NAMALWA (cell line): ENCODE measurements around the gene RERE.

Experiments used
- DNase-seq: peaks from one replicate; pipeline ENCODE4 v3.0.0-alpha.2; 2015; ENCODE audit warnings: low spot score

RERE gene

DNA sequence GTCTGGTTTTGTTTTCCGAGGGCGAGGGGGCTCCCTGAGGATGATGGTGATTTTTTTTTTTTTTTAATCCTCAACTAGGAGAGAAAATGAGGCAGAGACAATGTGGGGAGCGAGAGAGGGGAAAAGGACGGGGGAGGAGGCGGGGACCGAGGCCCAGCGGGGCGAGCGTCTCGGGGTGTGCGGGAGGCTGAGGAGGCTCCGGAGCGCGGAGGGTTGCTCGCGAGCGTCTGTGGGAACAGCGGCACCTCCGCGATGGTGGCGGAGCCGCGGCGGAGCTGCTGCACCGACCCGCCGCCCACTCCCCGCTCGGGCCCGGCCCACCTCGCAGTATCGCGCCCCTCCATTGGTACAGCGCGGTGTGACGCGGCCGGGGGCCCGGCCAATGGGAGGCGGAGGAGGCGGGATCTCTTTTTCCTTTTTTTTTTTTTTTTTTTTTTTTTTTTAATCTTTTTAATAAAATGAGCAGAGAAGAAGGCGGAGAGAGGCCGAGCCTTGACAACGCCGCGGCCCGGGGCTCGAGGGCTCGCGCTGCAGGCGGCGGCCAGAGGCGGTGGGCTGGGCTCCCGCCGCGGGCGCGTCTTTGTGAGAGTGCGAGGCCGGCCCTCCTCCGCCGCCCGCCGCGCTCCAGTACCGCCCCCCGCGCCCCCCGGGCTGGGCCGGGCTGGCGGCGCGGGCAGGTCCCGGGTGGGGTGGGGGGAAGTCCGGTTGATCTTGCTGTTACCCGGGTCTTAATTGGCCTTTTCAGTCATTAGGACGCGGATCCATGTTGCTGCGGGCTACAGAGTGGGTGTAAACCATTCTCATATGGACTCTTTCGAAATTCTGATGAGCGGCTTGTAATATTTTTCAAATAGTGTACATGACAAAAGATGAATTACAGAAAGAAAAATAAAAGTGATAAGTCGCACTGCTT lies at the start of gene RERE:
RERE (minus strand) TSS at position 229 of the 913 bp plus-strand sequence.
- DNase-seq, result peak; percentile 98

DNA sequence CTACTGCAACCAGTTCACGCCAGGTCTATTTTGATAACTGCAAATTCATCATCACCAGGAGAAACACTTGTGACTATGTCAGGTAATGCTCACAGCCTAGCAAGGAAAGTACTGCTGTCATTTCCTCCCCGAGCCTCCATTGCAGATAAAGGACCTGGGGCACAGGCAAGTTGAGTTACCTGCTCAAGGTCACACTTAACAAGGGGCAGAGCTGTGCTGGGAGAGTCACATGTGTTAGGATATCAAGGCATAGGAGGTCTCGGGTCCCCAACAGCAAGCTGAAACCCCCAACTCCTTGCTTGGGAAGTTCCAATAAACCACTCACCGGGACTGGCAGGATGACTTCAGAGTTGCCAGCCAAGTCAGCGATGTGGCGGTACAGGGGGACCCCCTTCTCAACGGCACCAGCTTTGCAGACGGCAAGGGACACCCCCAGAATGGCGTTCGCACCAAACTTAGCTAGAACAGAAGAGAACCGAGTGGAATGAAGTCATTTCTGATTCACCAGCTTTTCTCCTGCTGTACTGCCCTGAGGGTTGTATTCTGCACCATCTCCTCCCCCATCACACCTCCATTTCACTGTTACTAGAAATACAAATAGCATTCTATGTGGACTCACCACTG lies 49.5 kb upstream of the RERE start:
- no peak for DNase-seq

DNA sequence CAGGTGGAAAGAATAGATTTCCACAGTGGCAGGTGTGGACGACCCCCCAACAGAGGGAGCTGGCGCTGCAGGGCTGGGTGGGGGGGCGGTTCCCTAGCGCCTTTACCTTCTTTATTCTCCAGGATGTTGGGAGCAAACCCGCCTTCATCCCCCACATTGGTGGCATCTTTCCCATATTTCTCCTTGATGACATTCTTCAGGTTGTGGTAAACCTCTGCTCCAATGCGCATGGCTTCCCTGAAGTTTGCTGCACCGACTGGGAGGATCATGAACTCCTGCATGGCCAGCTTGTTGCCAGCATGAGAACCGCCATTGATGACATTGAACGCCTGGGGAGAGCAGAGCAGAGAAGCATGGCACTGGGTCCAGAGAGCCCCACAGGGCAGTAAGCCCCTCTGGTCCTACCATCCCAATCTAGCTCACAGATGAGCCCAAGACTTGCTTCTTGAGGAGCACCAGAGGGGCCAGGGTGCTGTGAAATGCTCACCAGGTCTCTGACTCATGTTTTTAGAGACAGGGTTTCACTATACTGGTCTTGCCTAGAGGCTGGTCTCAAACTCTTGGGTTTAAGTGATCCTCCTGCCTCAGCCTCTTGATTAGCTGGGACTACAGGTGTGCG lies 48.8 kb upstream of the RERE start:
- no peak for DNase-seq

DNA sequence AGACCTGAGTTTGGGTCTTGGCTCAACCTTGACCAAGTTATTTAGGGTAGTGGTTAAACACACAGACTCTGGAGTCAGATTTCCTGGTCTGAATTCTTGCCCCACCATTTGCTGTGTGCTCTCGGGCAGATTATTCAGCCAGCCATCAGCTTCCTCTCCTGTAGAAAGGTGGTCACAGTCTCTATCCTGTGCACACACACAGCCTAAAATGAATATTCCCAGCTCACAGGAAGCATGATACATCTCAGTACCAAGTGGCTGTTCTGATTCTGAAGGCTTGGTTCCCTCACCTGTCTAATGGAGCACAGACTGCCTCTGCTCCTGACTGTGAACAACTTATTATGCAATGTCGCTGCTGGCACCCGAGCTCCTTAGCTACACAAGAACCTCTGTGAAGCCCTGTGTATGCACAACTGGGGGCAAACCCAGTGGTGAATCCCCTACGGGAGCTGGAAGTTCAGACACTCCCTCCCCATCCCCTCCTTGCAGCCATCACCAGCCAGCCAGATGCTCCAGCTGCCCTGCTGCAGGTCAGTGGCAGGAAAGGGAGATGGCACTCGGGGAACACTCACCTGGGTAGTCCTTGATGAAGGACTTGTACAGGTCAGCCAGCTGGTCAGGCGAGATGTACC lies 47.4 kb upstream of the RERE start:
- DNase-seq, result no peak

DNA sequence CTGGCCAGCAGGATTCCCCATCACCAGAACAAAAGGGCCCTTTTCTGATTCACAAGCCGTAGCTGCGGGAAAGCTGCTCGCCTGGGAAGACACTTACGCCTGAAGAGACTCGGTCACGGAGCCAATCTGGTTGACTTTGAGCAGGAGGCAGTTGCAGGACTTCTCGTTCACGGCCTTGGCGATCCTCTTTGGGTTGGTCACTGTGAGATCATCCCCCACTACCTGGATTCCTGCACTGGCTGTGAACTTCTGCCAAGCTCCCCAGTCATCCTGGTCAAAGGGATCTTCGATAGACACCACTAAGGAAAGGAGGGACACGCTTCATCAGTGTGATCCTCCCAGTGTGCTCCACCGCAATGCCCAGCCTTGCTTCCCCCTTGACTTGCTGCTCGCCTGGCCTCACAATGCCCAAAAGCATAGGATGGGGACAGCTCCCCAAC lies 46.4 kb upstream of the RERE start:
- DNase-seq, result no peak

DNA sequence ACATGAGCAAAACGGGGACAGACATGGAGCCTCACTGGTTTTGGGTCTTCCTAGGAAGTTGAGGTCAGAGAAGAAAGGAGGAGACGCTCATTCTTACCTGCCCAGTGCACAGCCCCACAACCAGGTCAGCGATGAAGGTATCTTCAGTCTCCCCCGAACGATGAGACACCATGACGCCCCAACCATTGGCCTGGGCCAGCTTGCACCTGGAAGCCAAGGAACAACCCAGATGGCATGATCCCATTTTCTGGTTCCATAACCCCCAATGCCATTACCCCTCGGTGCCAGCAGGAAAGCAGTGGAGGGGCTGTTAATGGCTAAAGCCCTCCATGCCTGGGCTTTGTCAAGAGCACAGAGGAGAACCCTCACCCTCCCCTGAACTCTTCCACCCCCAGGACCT lies 45.7 kb upstream of the RERE start:
- no peak for DNase-seq

DNA sequence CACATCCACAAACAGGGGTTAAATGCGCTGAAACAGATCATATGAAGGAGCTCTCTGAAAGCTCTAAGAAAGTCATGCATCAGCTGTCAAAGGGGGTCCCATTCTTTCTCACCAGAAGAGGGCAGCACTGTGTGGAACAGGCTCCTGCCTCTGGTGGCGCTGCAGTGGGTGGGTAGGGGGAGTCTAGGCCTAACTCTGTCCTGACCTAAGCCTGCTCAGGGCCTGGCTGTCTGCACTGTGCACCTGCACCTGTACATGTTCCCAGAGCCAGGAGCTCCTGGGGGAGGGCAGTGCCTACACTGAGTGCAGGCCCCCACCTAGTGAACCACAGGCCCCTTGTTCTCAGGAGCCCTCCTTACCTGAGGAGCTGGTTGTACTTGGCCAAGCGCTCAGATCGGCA lies 45.1 kb upstream of the RERE start:
- peak; percentile 85 for DNase-seq

DNA sequence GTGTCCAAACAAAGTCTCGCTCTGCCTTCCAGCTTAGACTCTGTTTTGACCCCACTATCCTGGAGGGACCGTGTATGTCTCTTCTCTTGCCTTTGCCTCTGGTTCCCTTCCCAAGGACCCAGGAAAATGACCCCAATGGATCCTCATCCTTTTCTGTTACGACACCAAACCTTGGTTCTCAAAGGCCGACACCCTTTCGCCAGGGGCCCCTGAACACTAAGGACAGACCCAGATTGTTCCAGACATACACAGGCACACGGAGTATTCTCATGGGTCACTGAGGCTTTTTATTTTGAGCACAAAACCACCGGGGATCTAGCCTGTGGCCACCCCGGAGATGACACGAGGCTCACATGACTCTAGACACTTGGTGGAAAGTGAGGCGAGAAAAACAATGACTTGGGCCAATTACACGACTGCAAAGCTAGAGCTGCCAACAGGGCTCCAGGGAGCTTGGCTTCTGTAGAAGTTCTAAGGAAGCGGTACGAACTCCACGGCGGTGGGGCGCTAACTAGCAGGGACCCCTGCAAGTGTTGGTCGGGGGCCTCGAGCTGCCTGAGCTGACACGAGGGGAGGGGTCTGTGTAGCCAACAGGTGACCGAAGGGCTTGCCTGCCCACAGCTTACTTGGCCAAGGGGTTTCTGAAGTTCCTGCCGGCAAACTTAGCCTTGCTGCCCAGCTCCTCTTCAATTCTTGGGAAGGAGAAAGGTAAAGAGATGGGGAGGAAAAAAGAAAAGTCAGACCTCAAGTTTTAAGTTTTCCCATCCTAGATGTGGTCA lies 43.5 kb upstream of the RERE start:
- DNase-seq, result peak; percentile 20

DNA sequence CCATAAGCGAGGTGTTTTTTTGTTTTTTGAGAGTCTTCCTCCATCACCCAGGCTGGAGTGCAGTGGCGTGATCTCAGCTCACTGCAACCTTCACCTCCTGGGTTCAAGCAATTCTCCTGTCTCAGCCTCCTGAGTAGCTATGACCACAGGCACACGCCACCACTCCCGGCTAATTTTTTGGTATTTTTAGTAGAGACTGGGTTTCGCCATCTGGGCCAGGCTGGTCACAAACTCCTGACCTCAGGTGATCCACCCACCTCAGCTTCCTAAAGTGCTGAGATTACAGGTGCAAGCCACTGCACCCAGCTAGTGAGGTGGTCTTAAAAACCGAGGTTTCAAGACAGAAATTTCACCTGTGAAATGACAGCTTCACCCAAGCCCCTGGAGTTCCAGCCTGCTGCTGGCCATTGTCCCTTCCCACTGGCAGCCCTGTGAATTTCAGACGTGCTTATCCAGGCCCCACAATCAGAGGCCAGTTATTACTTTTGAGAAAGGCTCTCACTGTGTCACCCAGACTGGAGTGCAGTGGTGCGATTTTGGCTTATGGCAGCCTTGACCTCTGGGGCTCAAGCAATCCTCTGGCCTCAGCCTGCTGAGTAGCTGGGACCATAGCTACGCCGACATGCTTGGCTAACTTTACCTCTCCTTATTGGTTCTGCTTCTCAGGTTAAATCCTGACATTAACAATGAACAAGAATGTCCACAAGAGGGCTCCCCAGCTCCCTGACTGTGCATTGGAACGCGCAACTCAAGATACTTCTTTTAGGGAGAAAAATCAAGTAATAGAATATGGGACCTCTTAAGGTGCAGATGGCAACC lies 41.7 kb upstream of the RERE start:
- DNase-seq, result peak; percentile 87

DNA sequence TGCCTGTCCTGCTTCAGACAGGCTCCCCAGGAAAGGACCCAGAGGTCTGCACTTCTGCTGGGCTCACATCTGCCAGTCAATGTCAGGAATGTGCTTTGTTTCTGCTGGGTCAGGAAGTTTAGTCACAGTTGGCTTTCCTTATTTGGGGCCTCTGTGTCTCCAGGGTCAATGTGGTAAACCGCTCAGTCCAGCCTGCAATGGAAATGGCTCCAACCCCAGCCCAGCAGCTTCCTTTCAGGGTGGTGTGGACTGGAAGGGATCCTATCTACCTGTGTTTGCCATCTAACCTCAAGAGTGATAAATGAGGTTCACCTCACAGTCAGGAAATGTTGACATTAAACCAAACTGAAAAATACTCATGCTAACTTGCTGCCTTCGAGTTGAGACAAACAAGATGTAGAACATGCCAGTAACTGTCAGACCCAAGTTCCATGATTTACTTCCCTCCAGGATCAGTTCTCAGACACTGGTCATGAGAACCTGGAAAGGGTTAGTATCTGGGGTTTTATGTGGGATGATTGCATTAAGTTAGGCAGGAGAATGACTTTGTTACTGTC lies 40.8 kb upstream of the RERE start:
- no peak for DNase-seq

DNA sequence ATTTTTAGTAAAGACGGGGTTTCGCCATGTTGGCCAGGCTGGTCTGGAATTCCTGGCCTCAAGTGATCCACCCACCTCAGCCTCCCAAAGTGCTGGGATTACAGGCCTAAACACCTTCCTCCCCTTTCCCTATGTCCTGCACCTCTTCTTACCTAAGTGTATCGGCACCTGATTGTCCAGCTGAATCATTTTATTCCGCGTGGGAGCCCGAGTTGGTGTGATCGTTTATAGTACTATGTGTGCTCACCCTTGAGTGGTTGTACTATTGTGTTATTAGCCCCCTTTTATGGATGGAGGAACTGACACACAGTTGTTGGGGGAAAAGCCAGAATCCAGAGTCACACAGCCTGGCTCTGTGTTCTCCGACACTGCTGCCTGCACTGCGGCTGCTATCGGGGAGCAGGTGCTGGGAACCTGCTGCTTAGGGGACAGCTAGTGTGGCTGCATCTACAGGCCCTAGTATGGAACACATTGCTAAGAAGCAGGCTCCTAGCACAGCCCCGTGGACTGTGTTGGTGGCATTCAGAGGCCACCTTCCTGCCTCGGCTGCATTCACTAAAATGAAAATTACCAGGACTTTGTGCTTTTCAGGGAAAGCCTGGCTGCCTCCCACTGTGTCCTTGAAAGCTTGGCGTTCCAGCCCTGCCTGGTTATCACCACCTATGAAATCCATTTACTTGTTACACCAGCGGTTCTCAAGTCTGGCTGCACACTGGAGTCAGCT lies 39.4 kb upstream of the RERE start:
- DNase-seq, result no peak

DNA sequence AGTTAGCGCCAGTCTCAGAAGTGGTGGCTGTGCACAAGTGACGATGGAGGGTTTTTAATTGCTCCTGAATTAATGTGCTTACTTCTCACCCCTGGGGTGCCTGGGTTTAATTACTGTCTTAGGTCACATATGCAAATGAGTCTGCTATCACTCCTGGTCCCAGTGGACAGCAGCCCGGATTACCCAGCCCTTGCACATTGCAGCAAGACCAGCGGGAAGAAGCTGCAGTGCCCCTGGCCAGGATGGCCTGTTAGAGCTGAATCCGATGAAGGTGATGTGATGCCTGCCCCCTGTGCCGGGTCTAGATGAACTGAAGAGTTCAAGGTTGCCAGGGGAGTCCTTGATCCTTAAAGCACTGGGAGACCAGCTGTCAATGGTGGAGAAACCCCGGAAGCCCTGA lies 36.8 kb upstream of the RERE start:
- DNase-seq, result no peak

DNA sequence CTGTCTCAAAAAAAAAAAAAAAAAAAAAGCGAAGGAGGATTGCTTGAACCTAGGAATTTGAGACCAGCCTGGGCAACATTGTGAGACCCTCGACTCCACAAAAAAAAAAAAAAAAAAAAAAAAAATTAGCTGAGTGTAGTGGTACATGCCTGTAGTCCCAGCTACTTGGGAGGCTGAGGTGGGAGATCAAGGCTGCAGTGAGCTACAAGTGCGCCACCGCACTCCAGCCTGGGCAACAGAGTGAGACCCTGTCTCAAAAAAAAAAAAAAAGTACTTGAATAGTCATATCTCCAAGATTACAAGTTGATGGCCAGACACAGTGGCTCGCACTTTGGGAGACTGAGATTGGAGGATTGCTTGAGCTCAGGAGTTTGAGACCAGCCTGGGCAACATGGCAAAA lies 33.6 kb upstream of the RERE start:
- no peak for DNase-seq

DNA sequence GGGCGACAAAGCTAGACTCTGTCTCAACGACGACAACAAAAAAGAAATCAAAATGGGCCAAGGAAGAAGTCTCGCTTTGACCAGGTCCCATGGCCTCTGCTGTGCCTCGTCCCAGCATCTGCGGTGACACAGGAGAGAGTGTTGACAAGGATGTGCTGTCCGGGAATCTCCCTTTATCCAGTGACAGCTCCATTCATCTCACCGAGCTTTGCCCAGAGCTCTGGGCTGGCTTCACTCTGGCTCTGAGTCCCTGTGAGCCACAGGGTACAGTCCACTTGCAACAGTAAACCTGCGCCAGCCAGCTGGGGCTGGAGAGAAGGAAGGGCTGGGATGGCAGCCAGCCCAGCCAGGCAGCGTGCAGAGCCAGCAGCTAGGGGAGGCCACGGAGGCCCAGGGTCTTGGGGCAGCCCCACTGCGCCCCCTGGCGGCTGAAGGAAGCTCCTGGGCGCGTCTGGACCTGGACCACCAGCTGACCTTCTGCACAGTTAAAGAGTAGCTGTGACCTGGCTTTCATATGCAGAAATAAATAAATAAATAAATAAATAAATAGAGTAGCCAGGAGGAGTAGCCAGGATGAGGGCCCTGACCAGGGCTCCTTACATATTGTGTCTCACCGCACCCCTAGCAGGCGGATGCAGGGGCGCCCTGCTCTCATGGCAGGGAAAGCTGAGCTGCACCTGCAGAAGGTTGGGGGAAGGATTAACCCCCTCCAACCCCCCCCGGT lies 31.4 kb upstream of the RERE start:
- peak; percentile 90 for DNase-seq

DNA sequence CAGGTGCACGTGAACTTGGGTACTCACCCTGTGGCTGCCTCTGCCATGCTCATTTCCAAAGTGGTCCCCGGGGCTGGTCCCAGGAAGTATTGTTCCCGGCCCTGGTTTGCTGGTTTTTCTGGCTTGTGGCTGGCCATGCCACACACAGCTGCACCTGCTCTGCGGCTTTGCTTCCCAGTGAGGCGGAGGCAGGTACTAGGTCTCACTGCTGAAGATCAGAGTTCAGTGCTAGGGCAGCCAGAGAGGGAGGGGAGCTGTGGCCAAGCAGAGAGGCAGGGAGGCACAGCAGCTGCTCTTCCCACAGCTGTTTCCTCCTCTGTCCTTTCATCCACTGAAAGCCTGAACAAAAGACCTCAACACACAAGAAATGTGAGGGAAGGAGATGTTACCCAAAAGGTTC lies 30.6 kb upstream of the RERE start:
- DNase-seq, result peak; percentile 28

DNA sequence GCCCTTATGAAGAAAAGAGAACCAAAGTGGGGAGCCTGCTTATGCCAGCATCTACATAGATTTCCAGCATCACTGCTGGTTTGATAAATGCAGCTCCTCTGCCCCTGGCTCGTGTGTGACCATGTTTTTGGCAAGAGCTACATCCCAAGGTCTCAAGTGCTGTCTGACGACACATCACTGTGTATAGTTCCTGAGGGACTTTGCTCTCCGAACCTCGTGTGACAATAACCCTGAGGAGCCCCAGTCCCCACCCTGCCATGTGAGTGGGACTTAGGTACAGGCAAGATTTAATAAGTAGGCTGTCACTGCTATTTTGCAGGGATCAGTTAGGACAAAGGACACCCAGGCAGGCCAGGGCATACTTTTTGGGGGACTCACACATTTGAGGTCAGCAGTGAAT lies 28.8 kb upstream of the RERE start:
- DNase-seq, result no peak

DNA sequence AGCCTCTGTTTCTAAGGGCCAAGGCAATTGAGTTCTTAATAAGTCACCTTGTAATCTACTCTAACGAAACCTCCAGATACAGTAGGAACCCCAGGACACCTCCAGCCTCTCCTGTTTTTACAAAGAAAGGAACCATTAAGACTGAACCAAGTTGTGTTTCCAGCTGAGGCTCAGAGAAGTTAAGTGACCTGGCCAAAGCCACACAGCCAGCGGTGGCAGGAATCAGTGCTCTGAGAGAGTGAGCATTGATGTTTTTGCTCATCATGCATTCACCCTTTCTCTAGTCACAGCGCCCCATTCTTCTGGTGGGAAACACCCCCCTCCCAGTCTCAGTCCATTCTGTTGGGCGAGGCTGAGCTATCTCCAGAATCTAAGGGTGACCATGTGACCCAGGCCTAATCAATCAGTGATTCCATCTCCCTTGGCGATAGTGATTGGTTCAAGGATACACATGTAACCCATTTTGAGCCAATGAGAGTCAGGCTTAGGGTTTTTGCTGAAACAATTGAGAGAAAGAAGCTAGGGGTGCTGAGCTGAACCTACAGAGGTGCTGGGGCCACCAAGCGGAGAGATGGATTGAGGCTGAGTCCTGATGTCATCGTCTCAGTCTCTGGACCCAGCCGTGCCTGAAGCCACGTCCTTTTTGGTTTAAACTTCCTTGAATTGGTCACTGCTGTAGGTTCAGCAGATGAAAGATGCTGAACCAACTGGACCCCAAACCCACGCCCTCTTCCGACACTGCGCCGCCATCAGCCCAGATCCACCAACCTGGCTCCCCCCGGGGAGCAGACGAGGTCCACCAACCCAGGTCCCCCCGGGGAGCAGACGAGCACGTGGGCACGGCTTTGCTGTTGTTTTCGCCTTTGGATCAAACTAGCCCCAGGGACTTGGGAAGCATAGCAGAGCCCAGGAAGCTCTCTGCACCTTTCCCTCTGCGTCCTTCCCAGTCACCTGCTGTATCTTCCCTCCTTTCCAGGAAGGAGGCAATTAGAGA lies 28.0 kb upstream of the RERE start:
- no peak for DNase-seq

DNA sequence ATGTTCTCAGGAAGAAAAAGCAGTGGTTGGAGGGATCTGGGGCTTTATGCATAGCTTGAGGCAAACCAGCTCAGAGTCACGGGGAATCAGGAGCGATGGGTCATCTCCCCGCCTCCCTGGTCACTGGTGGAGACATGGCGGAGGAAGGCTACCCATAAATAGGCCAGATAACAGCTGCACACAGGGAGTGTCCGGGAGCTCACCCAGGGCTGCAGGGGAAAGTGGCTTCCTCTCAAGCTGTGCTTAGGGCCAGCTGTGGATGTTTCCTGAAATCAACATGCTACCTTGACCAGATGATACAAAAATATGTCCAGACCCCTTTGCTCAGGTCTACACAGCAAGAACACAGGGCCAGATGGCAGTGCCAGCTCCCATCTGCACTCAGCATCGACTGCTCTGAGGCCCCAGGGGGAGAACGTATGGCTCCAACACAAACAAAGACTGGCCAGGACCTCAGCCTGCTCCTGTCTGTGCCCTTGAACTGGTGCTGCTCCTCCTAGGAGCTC lies 27.1 kb upstream of the RERE start:
- DNase-seq, result no peak
